Subcutaneous abdominal adipose tissue (tissue), 5 donors: ENCODE data around the gene CENPS.
A peak's percentile ranks its signal among the peaks of the same experiment; 100 is the strongest.

Experiments used
- H3K27ac ChIP-seq: one replicate; pipeline ENCODE4 v1.7.0; 2013; ENCODE audit warnings: low read depth, mild to moderate bottlenecking, inconsistent platforms, low read length, moderate library complexity
- H3K27me3 ChIP-seq, 5 donors: one replicate each; pipeline ENCODE4 v1.7.0; 2013; ENCODE audit warnings: low read length in 5 of 5, inconsistent platforms in 1 of 5; ENCODE audit not compliant: control insufficient read depth in 5 of 5, insufficient read depth in 4 of 5
- H3K36me3 ChIP-seq, 5 donors: one replicate each; pipeline ENCODE4 v1.7.0; 2013; ENCODE audit warnings: low read length in 5 of 5; ENCODE audit not compliant: control insufficient read depth in 5 of 5, insufficient read depth in 5 of 5
- H3K4me1 ChIP-seq, 5 donors: one replicate each; pipeline ENCODE4 v1.7.0; 2013; ENCODE audit warnings: low read length in 5 of 5, mild to moderate bottlenecking in 3 of 5, moderate library complexity in 1 of 5; ENCODE audit not compliant: control insufficient read depth in 5 of 5, insufficient read depth in 5 of 5
- H3K4me3 ChIP-seq, 5 donors: one replicate each; pipeline ENCODE4 v1.7.0; 2013; ENCODE audit warnings: low read length in 5 of 5, low read depth in 1 of 5
- H3K9ac ChIP-seq, 5 donors: one replicate each; pipeline ENCODE4 v1.7.0; 2013; ENCODE audit warnings: low read length in 5 of 5, mild to moderate bottlenecking in 4 of 5, moderate library complexity in 3 of 5
- H3K9me3 ChIP-seq, 5 donors: one replicate each; pipeline ENCODE4 v1.7.0; 2013; ENCODE audit warnings: low read length in 5 of 5; ENCODE audit not compliant: control insufficient read depth in 5 of 5
- donor health status: healthy.
- donor health status: healthy.
- donor health status: healthy.
- donor health status: healthy.
- donor health status: healthy.

The CENPS gene

DNA sequence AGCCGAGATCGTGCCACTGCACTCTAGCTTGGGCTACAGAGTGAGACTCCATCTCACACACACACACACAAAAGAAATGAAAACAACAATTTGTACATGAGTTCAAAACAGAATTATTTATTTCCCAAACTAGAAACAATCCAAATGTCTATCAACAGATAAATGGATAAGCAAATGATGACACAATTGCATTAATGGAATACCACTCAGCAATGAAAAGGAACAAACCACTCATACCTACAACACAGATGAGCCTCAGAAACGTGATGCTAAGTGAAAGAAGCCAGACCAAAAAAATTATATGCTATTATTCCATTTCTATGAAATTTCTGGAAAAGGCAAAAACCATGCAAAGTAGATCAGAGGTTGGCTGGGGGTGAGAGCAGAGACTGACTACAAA, 33.4 kb upstream of the CENPS start:
- Histone ChIP-seq H3K27me3 (no peaks in the 10 kb centered on the region), H3K9me3 (peaks cover 0 to 4% (median 0%) of the 10 kb centered on the region in 5 donors), H3K27ac (no peak overlapping the region), H3K4me3 (no peak overlapping the region), H3K9ac (no peak overlapping the region), H3K36me3 (no peaks in the 10 kb centered on the region), H3K4me1 (peaks cover 0 to 27% (median 23%) of the 10 kb centered on the region in 5 donors)

DNA sequence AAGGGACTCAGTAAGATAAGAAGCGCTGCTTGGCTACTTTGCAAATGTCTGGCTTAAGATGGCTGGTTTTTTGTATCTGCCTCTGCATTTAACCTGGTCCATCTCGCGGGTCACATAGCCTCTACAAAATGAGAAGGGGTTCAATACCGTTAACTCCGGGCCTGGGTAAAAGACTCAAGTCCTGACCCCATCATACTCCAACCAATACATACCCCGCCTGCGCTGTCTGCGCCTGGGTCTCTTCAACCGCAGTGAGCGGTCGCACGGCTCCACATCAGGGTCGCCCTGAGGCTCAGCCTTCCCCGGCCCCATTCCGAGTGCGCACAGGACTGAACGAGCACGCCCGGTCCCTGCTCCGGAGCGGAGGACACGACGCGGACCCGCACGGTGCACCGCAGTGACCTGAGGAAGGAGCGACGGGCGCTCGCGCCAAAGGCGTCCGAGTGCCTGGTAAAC, 31.9 kb upstream of the CENPS start:
- Histone ChIP-seq H3K9ac (peak overlapping the region in 4 of 5 donors; percentile 11 to 74 (median 54)), H3K27ac (no peak overlapping the region)

DNA sequence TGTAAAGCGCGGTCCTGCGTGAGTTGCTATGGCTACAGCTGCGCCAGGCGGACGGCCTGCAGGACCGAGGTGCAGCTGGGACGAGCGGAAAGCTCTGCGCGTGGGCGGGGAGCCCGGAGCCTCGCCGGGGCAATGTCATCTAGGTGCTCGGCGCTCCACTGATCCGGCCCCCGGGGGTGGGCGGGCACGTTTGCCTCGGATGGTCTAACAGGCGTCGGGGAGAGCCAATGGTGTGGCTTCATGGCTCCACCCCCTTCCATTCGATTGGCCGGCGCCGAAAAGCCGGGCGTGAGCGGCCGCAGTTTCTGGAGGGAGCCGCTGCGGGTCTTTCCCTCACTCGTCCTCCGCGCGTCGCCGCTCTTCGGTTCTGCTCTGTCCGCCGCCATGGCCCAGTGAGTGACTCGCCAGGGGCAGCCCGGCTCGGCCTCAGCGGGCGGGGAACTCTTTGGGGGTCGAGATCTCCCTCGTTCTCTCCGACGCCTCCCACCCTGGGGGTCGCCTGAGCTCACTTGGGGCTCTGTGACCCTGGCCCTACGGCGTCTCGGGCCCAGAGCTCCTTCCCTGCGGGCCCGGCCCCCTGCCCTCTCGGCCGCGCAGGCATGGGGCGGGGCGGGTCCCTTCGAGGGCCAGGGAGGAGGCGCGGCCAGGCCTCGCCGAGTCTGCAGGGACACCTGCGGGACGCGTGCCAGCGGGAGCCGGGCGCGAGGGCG, 31.3 kb upstream of the CENPS start, which contains the start of gene PGD:
PGD (plus strand) TSS at position 331 of the 710 bp plus-strand sequence; CDS start at position 385, 54 bp downstream.
- H3K4me3 ChIP-seq, result peak within 1 kb of the TSS; percentile 85 to 97 (median 93)
- peaks cover 0 to 27% (median 23%) of the 10 kb centered on the region in 5 donors for H3K4me1 ChIP-seq
- no peaks in the 10 kb centered on the region for H3K27me3 ChIP-seq
- peak within 1 kb of the TSS; percentile 79 to 94 (median 85) for H3K9ac ChIP-seq
- H3K27ac ChIP-seq, result peak within 1 kb of the TSS; percentile 92
- peaks cover 0 to 4% (median 0%) of the 10 kb centered on the region in 5 donors for H3K9me3 ChIP-seq
- H3K36me3 ChIP-seq, result peaks cover 8 to 14% (median 12%) of the 10 kb centered on the region in 5 donors

More for the DNA sequence above, 31.9 kb upstream of the CENPS start:
- H3K9me3 ChIP-seq, result peaks cover 0 to 4% (median 0%) of the 10 kb centered on the region in 5 donors
- H3K27me3 ChIP-seq, result no peaks in the 10 kb centered on the region
- peaks cover 3 to 9% (median 7%) of the 10 kb centered on the region in 5 donors for H3K36me3 ChIP-seq
- peaks cover 0 to 27% (median 23%) of the 10 kb centered on the region in 5 donors for H3K4me1 ChIP-seq
- H3K4me3 ChIP-seq, result peak overlapping the region; percentile 80 to 95 (median 88)

DNA sequence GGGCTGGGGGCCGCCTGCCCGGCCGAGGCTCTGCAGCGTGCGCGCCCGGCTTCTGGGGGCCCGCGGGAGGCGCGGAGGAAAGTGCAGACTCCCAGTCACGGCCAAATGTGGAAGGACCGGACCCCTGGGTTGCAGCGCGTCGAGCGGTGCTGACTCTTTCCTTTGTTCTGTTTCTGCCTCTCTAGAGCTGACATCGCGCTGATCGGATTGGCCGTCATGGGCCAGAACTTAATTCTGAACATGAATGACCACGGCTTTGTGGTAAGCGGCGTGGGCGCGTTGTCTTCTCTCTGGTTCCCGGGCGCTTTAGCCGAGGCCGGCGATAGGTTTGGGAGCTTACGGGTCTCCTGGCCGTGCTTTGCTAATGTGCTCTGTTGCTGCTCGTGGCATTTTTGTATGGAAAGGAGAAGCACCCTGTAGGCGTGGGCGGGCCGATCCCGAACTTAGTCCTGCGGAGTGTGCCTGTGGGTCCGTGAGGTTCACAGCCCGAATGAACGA, 30.7 kb upstream of the CENPS start:
- peak overlapping the region; percentile 85 to 97 (median 93) for H3K4me3 ChIP-seq
- H3K27me3 ChIP-seq, result no peaks in the 10 kb centered on the region
- H3K9ac ChIP-seq, result peak overlapping the region; percentile 79 to 94 (median 85)
- H3K27ac ChIP-seq, result peak overlapping the region; percentile 92
- peaks cover 0 to 27% (median 23%) of the 10 kb centered on the region in 5 donors for H3K4me1 ChIP-seq
- H3K36me3 ChIP-seq, result peaks cover 9 to 20% (median 18%) of the 10 kb centered on the region in 5 donors
- H3K9me3 ChIP-seq, result no peaks in the 10 kb centered on the region

DNA sequence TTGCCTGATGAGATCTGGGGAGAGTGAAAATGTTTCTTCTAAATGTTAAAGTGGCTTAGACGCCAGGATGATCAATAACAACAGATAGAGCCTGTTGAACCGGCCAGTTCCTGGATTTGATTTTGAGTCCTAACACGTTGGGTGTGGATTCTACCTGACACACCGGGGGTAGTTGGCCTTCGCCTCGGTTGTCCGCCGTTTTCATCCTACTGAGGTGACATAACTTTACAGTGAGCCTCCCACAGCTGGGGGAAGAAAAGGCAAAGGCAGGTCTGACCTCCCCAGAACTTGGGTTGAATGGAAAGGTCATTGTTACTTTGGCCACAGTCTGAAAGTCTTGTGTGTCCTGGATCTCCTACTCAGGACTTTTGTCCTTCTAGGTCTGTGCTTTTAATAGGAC, 30.2 kb upstream of the CENPS start:
- peak overlapping the region; percentile 92 for H3K27ac ChIP-seq
- H3K9me3 ChIP-seq, result no peaks in the 10 kb centered on the region
- H3K27me3 ChIP-seq, result no peaks in the 10 kb centered on the region
- H3K9ac ChIP-seq, result peak overlapping the region; percentile 79 to 94 (median 85)
- H3K4me1 ChIP-seq, result peaks cover 0 to 27% (median 23%) of the 10 kb centered on the region in 5 donors
- peak overlapping the region; percentile 85 to 97 (median 93) for H3K4me3 ChIP-seq
- peaks cover 9 to 25% (median 23%) of the 10 kb centered on the region in 5 donors for H3K36me3 ChIP-seq

DNA sequence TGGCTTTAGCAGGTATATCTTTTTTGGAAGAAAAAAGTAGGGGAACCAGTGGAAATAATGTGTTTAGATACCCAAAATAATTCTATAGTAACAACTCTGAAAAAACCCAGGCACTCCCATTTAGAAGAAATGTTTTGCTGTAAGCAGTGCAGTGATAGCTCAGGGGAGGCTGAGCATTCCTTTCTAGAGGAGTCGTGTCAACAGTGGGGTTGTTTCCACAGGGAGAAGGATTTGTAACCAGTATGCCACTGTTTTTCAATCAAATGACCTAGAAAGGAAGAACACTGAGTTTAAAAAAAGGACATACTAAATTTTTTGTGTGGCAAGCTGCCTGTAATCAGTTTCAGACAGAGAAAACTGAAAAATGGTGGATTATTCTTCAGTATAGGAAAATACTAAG, 29.0 kb upstream of the CENPS start:
- H3K9me3 ChIP-seq, result no peaks in the 10 kb centered on the region
- peaks cover 10 to 37% (median 31%) of the 10 kb centered on the region in 5 donors for H3K36me3 ChIP-seq
- peaks cover 0 to 27% (median 23%) of the 10 kb centered on the region in 5 donors for H3K4me1 ChIP-seq
- H3K4me3 ChIP-seq, result peak overlapping the region in 2 of 5 donors; percentile 0 to 85
- peak overlapping the region; percentile 92 for H3K27ac ChIP-seq
- H3K27me3 ChIP-seq, result no peaks in the 10 kb centered on the region
- H3K9ac ChIP-seq, result peak overlapping the region in 2 of 5 donors; percentile 94

DNA sequence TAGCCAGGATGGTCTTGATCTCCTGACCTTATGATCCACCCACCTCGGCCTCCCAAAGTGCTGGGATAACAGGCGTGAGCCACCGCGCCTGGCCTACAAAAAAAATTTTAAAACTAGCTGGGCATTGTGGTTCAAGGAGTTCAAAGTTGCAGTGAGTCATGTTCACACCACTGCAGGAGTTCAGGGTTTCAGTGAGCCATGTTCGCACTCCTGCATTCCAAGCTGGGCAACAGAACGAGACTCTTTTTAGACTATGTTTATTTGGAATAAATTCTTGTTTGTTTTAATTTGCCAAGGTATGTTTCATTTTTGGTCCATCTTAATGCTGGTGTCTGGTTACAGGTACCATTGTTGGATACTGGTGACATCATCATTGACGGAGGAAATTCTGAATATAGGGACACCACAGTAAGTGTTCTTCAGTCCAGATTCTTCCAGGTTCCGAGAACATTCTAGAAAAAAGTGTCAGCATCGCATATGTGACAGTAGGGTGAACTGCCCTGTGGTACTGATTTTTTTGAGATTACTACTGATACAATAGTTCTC, 27.4 kb upstream of the CENPS start:
- Histone ChIP-seq H3K27me3 (no peaks in the 10 kb centered on the region), H3K27ac (peak overlapping the region; percentile 7), H3K4me3 (no peak overlapping the region), H3K9ac (no peak overlapping the region), H3K9me3 (no peaks in the 10 kb centered on the region), H3K36me3 (peaks cover 15 to 52% (median 46%) of the 10 kb centered on the region in 5 donors), H3K4me1 (peaks cover 0 to 27% (median 23%) of the 10 kb centered on the region in 5 donors)

DNA sequence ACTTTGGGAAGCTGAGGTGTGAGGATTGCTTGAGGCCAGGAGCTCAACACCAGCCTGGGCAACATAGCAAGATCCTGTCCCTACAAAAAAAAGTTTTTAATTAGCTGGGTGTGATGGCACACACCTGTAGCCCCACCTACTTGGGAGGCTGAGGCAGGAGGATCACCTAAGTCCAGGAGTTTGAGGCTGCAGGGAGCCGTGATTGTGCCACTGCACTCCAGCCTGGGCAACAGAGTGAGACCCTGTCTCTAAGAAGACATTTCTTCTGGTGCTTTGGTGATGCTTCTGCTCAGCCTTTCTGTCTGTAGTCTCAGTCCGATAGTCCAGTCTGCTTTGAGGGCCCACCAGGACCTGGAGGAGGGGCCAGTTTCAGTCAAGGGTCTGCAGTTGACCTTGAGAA, 23.0 kb upstream of the CENPS start:
- no peaks in the 10 kb centered on the region for H3K4me1 ChIP-seq
- no peaks in the 10 kb centered on the region for H3K27me3 ChIP-seq
- H3K4me3 ChIP-seq, result no peak overlapping the region
- peaks cover 31 to 93% (median 84%) of the 10 kb centered on the region in 5 donors for H3K36me3 ChIP-seq
- no peak overlapping the region for H3K27ac ChIP-seq
- H3K9ac ChIP-seq, result no peak overlapping the region
- H3K9me3 ChIP-seq, result no peaks in the 10 kb centered on the region

DNA sequence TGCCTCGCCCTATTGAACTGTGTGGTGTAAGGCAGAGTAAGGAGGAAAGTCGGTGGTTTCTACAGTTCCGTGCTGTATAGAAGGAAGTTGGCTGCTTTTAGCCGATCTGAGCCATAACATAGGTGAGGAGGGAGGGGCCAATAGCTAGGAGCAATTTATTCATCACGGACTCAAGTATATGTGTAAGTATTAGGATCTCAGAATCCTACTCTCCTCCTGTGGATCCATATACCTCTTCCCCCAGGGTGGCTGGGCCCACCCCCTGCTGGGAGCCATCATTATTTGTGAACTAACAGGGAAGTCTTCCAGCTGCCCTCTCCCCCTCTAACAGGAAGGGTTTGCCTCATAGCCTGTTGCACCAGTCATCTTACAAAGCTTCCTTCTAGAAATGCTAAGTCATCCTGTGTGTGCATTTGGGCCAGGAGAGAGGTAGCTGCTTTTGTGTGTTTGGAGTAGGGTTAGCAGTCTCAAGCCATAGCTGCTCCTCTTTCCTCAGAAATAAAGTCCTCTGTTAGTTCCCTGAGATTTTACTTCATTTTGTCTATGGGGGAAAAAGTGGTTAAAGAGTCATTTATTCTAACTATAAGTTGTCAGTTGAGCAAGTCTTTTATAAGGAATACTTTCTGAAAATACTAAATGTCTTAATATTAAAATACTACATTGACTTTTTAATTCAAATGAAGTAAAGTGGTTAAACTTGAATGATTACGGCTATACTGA, 14.9 kb upstream of the CENPS start:
- Histone ChIP-seq H3K9ac (peak overlapping the region in 3 of 5 donors; percentile 21 to 59 (median 46)), H3K4me3 (peak overlapping the region in 1 of 5 donors; percentile 27), H3K36me3 (peaks cover 27 to 91% (median 80%) of the 10 kb centered on the region in 5 donors), H3K4me1 (peaks cover 0 to 21% (median 13%) of the 10 kb centered on the region in 5 donors), H3K9me3 (no peaks in the 10 kb centered on the region), H3K27me3 (no peaks in the 10 kb centered on the region), H3K27ac (peak overlapping the region; percentile 84)
